Sigmoid colon (tissue), 4 donors: ENCODE measurements around the gene UGT2B17.
"Not testable (repeated sequence)": the region's sequence is repeated elsewhere in the genome, so short reads cannot be mapped to it uniquely, and the experiment has no call there.

Source experiments
- CTCF ChIP-seq, 4 experiments: fragments of 450-650 bp in 3 of 4; fragments of 200-600 bp in 1 of 4; IDR thresholded peaks; one replicate each; pipeline ENCODE4 v1.5.1; 2016 to 2019; ENCODE audit warnings: antibody characterized with exemption in 4 of 4, mild to moderate bottlenecking in 3 of 4, moderate library complexity in 2 of 4
- EP300 ChIP-seq, 4 donors: sonication (generic); formaldehyde crosslinking; IDR thresholded peaks; one replicate each; pipeline ENCODE4 v1.6.1; 2017; ENCODE audit warnings: antibody characterized with exemption in 4 of 4
- POLR2A ChIP-seq, 2 donors: fragments of 450-650 bp; IDR thresholded peaks; one replicate each; pipeline ENCODE4 v1.6.1; 2016; ENCODE audit warnings: antibody characterized with exemption in 2 of 2, mild to moderate bottlenecking in 2 of 2, moderate library complexity in 2 of 2
- POLR2AphosphoS5 ChIP-seq, 4 donors: sonication (generic); formaldehyde crosslinking; IDR thresholded peaks; one replicate each; pipeline ENCODE4 v1.6.1; 2017; ENCODE audit warnings: antibody characterized with exemption in 4 of 4

GRCh38 chr4:68552818-68553811 is 23.0 kb downstream of the UGT2B17 start:
- TF ChIP-seq POLR2AphosphoS5, CTCF, POLR2A, EP300 (IDR thresholded peaks at IDR 0.05): not testable (repeated sequence)
